Lower leg skin (tissue), 4 donors: ENCODE results near the gene TULP4. TPM values are rescaled to one million over a fixed set of nuclear protein-coding genes. Genes with fewer than 3 reads are reported as not detected.
"Not testable (repeated sequence)": the region's sequence is repeated elsewhere in the genome, so short reads cannot be mapped to it uniquely, and the experiment has no call there.

Experiments used
- DNase-seq, 2 donors: peaks; one replicate each; pipeline ENCODE4 v3.0.0-alpha.2; 2019; ENCODE audit warnings: low spot score in 2 of 2
- H3K4me3 ChIP-seq: fragments of 200-600 bp; sonication (generic); 2 replicates; pipeline ENCODE4 v1.5.1; 2017; ENCODE audit warnings: mild to moderate bottlenecking, low read depth; ENCODE audit not compliant: poor library complexity, severe bottlenecking
- POLR2A ChIP-seq, 2 donors: fragments of 450-650 bp; IDR thresholded peaks; one replicate each; pipeline ENCODE4 v1.6.1; 2016 to 2017; ENCODE audit warnings: antibody characterized with exemption in 2 of 2, mild to moderate bottlenecking in 1 of 2, moderate library complexity in 1 of 2
- WGBS, 2 donors: methylation state at CpG; one replicate each; pipeline ENCODE4 v1.1.5; 2018; 5-methylcytosine and 5-hydroxymethylcytosine counted together
- intact Hi-C: fragments of 100-400 bp; cut with DNase I; formaldehyde crosslinking; loops from one replicate; pipeline ENCODE4 v1.15.0; 2023; ENCODE audit warnings: low total_unique reads
- total RNA-seq, 4 donors: library from RNA; depleted of rRNA; stranded (reverse); fragments of >200 nt; gene quantifications; one replicate each; pipeline ENCODE4 v1.1.0, GENCODE V29; 2016
- TF ChIP-seq, protein P1 (sequence below), 3 donors: fragments of 450-650 bp; IDR thresholded peaks; one replicate each; pipeline ENCODE4 v1.5.1; 2016; ENCODE audit warnings: antibody characterized with exemption in 3 of 3, mild to moderate bottlenecking in 3 of 3, moderate library complexity in 2 of 3

TULP4 gene
- total RNA-seq, 4 donors from 2014 or later: 141 to 198 (median 148) TPM

DNA sequence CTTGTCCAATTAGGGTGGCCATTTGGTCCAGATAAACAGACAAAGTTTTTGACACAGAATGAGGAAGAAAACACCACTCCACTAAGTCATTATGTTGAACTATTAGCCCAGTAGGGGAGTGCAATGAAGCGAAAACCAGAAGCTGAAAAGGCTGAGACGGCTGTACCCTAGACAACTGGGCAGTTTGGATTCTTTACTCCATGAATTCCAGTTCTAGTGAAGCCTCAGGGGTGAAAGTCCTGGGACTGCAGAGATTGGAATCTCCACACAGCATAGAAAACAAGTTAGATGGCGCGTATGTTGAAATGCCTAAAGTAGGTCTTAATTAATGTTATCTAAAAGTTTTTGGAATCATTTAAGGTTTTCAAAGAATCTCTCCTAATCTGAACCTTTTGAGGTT, 10.7 kb upstream of the TULP4 start:
- H3K4me3 ChIP-seq, intact Hi-C loops, DNase-seq: not testable (repeated sequence)
- 90 to 96% methylated on average over 4 of the region's 4 CpGs for WGBS, 2 donors

DNA sequence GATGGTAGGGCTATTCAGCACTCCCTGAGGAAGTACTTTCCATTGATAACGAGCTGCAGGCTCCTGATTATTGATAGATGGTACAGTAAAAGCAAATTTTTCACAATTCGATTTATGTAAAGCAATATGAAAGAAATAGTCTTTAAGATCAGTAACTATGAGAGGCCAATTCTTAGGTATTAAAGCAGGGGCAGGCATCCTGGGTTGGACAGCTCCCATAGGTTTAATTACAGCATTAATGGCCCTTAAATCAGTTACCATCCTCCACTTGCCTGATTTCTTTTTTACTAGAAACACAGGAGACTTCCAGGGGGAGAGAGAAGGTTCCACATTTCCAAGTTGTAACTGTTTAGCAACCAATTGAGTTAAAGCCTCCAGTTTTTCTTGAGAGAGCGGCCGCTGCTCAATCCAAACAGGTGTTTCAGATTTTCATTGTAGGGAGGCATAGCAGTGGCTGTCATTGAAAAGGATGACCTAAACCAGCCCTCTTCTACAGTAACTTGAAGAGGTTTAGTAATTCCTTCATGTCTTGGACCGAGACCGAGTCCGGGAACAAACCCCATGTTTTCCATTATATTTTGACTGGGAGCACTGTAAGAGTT, 10.0 kb upstream of the TULP4 start:
- H3K4me3 ChIP-seq, DNase-seq, intact Hi-C loops: not testable (repeated sequence)
- 77 to 79% methylated on average over 7 of the region's 7 CpGs for WGBS, 2 donors

DNA sequence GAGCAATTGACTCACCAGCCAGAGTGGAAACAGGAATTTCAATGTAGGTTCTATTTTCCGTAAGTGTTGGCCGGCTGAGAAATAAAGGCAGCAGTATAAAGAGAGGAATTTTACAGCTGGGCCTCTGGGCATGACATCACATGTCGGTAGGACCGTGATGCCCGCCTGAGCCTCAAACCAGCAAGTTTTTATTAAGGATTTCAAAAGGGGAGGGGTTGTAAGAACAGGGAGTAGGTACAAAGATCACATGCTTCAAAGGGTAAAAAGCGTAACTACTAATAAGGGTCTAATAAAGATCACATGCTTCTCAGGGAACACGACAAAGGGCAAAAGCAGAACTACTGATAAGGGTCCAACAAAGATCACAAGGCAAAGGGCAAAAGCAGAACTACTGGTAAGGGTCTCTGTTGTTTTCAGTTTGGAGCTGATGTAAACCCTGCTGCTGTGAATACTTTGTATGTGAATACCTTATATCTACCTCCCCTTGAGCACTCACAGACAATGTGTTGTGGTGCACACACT, 9.0 kb upstream of the TULP4 start:
- DNase-seq: no peak
- no peak for TF ChIP-seq POLR2A (IDR thresholded peaks at IDR 0.05)
- TF ChIP-seq, protein P1, sequence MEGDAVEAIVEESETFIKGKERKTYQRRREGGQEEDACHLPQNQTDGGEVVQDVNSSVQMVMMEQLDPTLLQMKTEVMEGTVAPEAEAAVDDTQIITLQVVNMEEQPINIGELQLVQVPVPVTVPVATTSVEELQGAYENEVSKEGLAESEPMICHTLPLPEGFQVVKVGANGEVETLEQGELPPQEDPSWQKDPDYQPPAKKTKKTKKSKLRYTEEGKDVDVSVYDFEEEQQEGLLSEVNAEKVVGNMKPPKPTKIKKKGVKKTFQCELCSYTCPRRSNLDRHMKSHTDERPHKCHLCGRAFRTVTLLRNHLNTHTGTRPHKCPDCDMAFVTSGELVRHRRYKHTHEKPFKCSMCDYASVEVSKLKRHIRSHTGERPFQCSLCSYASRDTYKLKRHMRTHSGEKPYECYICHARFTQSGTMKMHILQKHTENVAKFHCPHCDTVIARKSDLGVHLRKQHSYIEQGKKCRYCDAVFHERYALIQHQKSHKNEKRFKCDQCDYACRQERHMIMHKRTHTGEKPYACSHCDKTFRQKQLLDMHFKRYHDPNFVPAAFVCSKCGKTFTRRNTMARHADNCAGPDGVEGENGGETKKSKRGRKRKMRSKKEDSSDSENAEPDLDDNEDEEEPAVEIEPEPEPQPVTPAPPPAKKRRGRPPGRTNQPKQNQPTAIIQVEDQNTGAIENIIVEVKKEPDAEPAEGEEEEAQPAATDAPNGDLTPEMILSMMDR (IDR thresholded peaks at IDR 0.05): no peak
- H3K4me3 ChIP-seq: no peak overlapping the region
- intact Hi-C loops: no loop called here
- 56% methylated on average over 7 of the region's 7 CpGs for WGBS, 2 donors

DNA sequence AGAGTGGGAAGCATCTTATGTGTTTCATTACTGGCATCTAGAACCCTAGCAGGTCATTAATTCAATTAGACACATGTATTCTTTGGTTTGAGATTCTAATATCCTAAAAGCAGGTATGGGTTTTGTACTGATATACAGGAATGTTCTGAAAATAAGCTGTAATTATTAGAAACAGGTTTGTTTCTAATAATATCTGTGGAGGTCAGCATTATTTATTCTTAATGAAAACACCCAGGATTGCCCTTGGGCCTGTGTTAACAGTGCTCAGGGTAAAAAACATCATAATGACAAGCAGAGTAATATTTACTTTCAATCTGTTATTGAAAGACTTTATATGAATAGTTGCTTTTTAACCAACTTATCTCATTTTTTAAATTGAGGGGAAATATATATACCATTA, 8.0 kb upstream of the TULP4 start:
- intact Hi-C loops: no loop called here
- no peak for TF ChIP-seq POLR2A (IDR thresholded peaks at IDR 0.05)
- TF ChIP-seq, protein P1 (IDR thresholded peaks at IDR 0.05): no peak
- no peak overlapping the region for H3K4me3 ChIP-seq
- no peak for DNase-seq

DNA sequence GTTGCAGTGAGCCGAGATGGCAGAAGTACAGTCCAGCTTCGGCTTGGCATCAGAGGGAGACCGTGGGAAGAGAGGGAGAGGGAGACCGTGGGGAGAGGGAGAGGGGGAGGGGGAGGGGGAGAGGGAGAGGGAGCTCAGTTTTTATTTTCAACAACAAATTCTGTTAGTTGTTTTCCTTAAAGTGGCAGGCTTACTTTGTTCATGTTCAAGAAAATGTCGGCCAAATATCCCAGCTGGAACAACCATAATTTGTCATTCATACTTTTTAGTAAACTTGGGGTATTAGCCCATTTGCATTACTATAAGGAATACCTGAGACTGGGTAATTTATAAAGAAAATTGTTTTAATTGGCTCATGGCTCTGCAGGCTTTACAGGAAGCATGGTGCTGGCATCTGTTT, 2.5 kb upstream of the TULP4 start:
- no peak for DNase-seq
- intact Hi-C loops: no loop called here
- no peak overlapping the region for H3K4me3 ChIP-seq
- 88 to 99% methylated on average over 5 of the region's 5 CpGs for WGBS, 2 donors
- TF ChIP-seq, protein P1 (IDR thresholded peaks at IDR 0.05): no peak
- TF ChIP-seq POLR2A (IDR thresholded peaks at IDR 0.05): no peak

DNA sequence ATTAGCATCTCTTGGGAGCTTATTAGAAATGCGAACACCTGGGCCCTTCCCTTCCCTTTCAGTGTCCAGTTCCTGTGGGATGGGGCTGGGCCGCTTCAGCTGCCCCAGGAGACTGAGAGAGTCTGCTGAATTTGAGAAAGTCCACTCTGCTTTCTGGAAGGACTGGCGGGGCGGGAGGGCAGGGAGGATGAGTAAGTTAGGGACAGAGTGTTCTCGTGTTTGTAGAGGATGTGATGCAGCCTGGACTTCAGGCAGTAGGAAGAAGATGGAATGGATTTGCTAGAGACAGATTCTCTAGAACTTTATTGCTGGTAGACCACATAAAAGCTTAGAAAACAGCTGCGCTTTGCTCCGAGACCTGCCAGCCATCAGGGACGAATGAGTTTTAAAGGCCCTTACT, 1.1 kb upstream of the TULP4 start:
- H3K4me3 ChIP-seq: no peak overlapping the region
- 65 to 69% methylated on average over 8 of the region's 8 CpGs for WGBS, 2 donors
- TF ChIP-seq POLR2A (IDR thresholded peaks at IDR 0.05): no peak
- TF ChIP-seq, protein P1 (IDR thresholded peaks at IDR 0.05): no peak
- DNase-seq: no peak
- intact Hi-C loops: no loop called here

DNA sequence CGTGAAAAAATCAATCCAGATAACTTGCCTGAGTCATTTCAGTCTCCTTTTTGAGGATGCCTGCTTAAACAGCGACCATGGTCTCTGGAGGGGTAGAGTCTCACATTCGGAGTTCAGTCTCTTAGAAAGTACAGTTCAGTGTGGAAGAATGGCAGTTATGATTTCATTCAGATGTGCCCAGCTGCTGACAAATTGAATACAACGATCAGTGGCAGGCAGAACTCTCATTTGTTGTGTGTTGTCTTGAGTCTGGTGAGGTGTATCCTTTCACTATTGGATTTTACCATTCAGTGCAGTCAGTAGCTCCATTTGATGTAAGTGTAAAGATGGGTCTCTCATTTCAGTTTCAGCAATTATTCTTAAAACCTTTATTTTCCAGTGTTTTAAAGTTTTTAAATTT, 639 bp upstream of the TULP4 start:
- intact Hi-C loops: no loop called here
- no peak for TF ChIP-seq POLR2A (IDR thresholded peaks at IDR 0.05)
- TF ChIP-seq, protein P1 (IDR thresholded peaks at IDR 0.05): no peak
- no peak for DNase-seq
- no peak overlapping the region for H3K4me3 ChIP-seq
- WGBS, 2 donors: 66 to 71% methylated on average over 4 of the region's 4 CpGs
